ENCODE results near the gene LPCAT3.

DNA sequence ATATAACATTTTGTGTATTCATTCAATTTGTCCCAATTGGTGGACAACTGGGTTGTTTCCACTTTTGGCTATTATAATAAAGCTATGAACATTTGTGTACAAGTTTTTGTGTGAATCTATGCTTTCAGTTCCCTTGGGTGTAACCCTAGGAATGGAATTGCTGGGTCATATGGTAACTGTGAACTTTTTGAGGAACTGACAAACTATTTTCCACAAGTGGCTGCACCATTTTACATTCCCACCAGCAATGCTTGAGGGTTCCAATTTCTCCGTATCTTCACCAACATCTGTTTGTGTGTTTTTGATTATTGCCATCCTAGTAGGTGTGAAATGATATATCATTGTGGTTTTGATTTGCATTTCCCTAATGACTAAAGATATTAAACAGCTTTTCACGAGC, 13.0 kb downstream of the LPCAT3 start:
- TF ChIP-seq, protein P1, sequence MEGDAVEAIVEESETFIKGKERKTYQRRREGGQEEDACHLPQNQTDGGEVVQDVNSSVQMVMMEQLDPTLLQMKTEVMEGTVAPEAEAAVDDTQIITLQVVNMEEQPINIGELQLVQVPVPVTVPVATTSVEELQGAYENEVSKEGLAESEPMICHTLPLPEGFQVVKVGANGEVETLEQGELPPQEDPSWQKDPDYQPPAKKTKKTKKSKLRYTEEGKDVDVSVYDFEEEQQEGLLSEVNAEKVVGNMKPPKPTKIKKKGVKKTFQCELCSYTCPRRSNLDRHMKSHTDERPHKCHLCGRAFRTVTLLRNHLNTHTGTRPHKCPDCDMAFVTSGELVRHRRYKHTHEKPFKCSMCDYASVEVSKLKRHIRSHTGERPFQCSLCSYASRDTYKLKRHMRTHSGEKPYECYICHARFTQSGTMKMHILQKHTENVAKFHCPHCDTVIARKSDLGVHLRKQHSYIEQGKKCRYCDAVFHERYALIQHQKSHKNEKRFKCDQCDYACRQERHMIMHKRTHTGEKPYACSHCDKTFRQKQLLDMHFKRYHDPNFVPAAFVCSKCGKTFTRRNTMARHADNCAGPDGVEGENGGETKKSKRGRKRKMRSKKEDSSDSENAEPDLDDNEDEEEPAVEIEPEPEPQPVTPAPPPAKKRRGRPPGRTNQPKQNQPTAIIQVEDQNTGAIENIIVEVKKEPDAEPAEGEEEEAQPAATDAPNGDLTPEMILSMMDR (tag by site-specific recombination; IDR thresholded peaks at IDR 0.05) = no peak
- TF ChIP-seq, protein P2, sequence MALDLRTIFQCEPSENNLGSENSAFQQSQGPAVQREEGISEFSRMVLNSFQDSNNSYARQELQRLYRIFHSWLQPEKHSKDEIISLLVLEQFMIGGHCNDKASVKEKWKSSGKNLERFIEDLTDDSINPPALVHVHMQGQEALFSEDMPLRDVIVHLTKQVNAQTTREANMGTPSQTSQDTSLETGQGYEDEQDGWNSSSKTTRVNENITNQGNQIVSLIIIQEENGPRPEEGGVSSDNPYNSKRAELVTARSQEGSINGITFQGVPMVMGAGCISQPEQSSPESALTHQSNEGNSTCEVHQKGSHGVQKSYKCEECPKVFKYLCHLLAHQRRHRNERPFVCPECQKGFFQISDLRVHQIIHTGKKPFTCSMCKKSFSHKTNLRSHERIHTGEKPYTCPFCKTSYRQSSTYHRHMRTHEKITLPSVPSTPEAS (tag by site-specific recombination; IDR thresholded peaks at IDR 0.05) = no peak
- TF ChIP-seq YY1 (tag by site-specific recombination; IDR thresholded peaks at IDR 0.05) (no peak), SALL2 (tag by site-specific recombination; IDR thresholded peaks at IDR 0.05; ENCODE audit: borderline replicate concordance) (no peak), ZNF292 (tag by site-specific recombination; IDR thresholded peaks at IDR 0.05; ENCODE audit: borderline replicate concordance, low read depth) (no peak)
- TF ChIP-seq, protein P3, sequence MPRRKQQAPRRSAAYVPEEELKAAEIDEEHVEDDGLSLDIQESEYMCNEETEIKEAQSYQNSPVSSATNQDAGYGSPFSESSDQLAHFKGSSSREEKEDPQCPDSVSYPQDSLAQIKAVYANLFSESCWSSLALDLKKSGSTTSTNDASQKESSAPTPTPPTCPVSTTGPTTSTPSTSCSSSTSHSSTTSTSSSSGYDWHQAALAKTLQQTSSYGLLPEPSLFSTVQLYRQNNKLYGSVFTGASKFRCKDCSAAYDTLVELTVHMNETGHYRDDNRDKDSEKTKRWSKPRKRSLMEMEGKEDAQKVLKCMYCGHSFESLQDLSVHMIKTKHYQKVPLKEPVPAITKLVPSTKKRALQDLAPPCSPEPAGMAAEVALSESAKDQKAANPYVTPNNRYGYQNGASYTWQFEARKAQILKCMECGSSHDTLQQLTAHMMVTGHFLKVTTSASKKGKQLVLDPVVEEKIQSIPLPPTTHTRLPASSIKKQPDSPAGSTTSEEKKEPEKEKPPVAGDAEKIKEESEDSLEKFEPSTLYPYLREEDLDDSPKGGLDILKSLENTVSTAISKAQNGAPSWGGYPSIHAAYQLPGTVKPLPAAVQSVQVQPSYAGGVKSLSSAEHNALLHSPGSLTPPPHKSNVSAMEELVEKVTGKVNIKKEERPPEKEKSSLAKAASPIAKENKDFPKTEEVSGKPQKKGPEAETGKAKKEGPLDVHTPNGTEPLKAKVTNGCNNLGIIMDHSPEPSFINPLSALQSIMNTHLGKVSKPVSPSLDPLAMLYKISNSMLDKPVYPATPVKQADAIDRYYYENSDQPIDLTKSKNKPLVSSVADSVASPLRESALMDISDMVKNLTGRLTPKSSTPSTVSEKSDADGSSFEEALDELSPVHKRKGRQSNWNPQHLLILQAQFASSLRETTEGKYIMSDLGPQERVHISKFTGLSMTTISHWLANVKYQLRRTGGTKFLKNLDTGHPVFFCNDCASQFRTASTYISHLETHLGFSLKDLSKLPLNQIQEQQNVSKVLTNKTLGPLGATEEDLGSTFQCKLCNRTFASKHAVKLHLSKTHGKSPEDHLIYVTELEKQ (tag by site-specific recombination; IDR thresholded peaks at IDR 0.05; ENCODE audit: borderline replicate concordance) = no peak
- TF ChIP-seq, protein P4, sequence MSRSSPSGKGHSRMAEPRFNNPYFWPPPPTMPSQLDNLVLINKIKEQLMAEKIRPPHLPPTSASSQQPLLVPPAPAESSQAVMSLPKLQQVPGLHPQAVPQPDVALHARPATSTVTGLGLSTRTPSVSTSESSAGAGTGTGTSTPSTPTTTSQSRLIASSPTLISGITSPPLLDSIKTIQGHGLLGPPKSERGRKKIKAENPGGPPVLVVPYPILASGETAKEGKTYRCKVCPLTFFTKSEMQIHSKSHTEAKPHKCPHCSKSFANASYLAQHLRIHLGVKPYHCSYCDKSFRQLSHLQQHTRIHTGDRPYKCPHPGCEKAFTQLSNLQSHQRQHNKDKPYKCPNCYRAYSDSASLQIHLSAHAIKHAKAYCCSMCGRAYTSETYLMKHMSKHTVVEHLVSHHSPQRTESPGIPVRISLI (tag by site-specific recombination; IDR thresholded peaks at IDR 0.05) = no peak
- TF ChIP-seq, protein P5, sequence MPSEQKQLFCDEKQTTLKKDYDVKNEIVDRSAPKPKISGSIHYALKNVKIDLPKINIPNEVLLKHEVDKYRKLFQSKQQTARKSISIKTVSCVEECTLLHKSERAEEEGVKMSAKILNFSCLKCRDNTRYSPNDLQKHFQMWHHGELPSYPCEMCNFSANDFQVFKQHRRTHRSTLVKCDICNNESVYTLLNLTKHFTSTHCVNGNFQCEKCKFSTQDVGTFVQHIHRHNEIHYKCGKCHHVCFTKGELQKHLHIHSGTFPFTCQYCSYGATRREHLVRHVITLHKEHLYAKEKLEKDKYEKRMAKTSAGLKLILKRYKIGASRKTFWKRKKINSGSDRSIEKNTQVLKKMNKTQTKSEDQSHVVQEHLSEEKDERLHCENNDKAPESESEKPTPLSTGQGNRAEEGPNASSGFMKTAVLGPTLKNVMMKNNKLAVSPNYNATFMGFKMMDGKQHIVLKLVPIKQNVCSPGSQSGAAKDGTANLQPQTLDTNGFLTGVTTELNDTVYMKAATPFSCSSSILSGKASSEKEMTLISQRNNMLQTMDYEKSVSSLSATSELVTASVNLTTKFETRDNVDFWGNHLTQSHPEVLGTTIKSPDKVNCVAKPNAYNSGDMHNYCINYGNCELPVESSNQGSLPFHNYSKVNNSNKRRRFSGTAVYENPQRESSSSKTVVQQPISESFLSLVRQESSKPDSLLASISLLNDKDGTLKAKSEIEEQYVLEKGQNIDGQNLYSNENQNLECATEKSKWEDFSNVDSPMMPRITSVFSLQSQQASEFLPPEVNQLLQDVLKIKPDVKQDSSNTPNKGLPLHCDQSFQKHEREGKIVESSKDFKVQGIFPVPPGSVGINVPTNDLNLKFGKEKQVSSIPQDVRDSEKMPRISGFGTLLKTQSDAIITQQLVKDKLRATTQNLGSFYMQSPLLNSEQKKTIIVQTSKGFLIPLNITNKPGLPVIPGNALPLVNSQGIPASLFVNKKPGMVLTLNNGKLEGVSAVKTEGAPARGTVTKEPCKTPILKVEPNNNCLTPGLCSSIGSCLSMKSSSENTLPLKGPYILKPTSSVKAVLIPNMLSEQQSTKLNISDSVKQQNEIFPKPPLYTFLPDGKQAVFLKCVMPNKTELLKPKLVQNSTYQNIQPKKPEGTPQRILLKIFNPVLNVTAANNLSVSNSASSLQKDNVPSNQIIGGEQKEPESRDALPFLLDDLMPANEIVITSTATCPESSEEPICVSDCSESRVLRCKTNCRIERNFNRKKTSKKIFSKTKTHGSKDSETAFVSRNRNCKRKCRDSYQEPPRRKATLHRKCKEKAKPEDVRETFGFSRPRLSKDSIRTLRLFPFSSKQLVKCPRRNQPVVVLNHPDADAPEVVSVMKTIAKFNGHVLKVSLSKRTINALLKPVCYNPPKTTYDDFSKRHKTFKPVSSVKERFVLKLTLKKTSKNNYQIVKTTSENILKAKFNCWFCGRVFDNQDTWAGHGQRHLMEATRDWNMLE (tag by site-specific recombination; conservative IDR thresholded peaks at IDR 0.05; ENCODE audit: low read depth) = no peak
- TF ChIP-seq, protein P6, sequence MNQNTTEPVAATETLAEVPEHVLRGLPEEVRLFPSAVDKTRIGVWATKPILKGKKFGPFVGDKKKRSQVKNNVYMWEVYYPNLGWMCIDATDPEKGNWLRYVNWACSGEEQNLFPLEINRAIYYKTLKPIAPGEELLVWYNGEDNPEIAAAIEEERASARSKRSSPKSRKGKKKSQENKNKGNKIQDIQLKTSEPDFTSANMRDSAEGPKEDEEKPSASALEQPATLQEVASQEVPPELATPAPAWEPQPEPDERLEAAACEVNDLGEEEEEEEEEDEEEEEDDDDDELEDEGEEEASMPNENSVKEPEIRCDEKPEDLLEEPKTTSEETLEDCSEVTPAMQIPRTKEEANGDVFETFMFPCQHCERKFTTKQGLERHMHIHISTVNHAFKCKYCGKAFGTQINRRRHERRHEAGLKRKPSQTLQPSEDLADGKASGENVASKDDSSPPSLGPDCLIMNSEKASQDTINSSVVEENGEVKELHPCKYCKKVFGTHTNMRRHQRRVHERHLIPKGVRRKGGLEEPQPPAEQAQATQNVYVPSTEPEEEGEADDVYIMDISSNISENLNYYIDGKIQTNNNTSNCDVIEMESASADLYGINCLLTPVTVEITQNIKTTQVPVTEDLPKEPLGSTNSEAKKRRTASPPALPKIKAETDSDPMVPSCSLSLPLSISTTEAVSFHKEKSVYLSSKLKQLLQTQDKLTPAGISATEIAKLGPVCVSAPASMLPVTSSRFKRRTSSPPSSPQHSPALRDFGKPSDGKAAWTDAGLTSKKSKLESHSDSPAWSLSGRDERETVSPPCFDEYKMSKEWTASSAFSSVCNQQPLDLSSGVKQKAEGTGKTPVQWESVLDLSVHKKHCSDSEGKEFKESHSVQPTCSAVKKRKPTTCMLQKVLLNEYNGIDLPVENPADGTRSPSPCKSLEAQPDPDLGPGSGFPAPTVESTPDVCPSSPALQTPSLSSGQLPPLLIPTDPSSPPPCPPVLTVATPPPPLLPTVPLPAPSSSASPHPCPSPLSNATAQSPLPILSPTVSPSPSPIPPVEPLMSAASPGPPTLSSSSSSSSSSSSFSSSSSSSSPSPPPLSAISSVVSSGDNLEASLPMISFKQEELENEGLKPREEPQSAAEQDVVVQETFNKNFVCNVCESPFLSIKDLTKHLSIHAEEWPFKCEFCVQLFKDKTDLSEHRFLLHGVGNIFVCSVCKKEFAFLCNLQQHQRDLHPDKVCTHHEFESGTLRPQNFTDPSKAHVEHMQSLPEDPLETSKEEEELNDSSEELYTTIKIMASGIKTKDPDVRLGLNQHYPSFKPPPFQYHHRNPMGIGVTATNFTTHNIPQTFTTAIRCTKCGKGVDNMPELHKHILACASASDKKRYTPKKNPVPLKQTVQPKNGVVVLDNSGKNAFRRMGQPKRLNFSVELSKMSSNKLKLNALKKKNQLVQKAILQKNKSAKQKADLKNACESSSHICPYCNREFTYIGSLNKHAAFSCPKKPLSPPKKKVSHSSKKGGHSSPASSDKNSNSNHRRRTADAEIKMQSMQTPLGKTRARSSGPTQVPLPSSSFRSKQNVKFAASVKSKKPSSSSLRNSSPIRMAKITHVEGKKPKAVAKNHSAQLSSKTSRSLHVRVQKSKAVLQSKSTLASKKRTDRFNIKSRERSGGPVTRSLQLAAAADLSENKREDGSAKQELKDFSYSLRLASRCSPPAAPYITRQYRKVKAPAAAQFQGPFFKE (tag by site-specific recombination; IDR thresholded peaks at IDR 0.05; ENCODE audit: borderline replicate concordance) = no peak

Data from HEK293 (cell line).